SIG-M5 (cell line): ENCODE measurements around the gene LLGL1.

ENCODE experiments used
- DNase-seq: peaks from one replicate; lab custom pipeline; 2025; lab: John Stamatoyannopoulos, UW

The LLGL1 gene

DNA sequence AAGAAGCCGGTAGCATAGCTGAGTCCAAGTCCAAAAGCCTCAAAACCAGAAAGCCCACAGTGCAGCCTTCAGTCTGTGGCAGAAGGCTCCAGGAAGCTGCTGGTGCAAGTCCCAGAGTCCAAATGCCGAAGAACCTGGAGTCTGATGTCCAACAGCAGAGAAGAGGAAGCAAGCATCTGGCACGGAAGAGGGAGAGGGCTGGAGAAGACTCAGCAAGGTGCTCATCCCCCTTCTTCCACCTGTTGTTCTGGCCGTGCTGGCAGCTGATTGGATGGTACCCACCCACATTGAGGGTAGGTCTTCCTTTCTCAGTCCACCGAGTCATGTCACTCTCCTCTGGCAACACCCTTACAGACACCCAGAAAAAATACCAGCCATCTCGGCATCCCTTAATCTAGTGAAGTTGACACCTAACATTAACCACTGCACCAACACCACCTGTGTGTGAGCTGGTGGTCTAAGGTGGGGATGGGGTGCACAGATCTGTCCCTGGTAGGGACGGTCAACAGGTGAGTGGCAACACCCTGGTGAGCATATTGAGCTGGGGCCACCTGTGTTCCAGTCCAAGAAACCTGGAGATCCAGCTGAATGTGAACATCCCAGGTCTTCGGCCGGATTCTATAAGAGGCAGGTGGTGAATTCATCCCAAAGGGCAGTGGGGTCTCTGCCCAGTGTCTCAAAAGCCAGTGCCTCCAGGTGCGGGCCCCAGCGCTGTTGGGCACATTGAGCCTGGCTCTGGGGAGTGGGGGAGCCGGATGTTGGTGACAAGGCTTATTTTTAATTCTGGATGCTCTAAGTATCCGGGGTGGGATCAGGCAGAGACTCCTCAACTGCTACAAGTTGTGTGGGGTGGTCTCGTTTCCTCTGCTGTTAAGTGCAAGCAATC, 44.9 kb downstream of the LLGL1 start:
- DNase-seq: no peak

GRCh38 chr17:18277076-18277475, 51.6 kb downstream of the LLGL1 start:
- DNase-seq: no peak

DNA sequence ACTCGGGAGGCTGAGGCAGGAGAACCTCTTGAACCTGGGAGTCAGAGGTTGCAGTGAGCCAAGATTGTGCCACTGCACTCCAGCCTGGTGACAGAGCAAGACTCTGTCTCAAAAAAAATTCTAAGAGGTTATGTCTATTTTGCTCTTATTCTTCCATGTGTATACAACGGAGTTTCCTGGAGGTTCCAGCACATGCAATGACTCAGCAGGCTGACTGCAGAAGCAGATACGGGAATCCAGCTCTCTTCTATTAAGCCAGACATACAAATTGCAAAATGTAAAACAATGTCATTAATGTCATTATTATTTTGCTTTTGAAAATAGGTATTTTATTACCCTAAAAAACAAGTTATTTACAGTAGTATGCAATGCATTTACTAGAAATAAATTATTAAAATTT, 53.4 kb downstream of the LLGL1 start:
- DNase-seq: no peak

- DNase-seq: no peak
Observed at GRCh38 chr17:18280249-18280648, 54.8 kb downstream of the LLGL1 start.

- DNase-seq: no peak
Observed at GRCh38 chr17:18280766-18281371, 55.4 kb downstream of the LLGL1 start.

DNA sequence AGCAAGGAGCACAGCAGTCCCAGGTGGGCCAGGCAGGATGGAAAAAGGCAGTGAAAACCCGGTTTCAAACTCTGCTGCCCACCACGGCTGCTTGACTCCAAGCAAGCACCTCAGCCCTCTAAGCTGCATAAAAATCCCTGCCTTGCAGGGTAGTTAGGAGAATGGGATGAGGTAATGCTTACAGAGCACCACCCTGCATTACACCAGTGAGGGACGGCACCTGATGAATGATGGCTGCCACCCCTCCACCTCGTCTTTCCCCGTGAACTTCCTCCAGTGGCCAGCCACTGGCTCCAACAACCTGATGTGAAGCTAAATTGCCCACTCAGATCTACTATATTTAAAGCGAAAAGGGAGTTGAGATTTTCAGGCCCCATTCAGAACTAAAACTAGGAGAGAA, 56.4 kb downstream of the LLGL1 start:
- no peak for DNase-seq

DNA sequence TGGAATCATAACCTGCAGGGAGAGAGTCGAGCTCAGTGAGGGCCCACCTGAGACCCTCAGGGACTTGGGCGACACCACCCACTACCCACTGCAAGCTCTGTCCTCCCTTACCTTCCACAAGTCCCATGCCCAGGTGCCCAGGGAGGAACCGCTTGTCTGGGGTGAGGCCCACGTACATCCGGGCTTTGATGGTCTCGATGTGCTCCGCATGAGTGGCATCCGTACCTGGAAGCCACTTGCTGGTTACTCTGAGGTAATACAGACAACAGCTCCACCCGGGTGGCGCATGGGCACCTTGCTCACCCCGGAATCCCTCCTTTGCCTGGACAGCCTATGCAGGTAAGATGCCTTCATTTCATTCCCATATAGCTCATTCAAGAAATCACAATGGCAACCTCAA, 59.9 kb downstream of the LLGL1 start:
- no peak for DNase-seq

GRCh38 chr17:18291718-18292540, 66.5 kb downstream of the LLGL1 start:
- DNase-seq: no peak
